ENCODE measurements around the gene LENG9.

GRCh38 chr19:54421521-54421920, 42.1 kb downstream of the LENG9 start:
- TF ChIP-seq CTCF (IDR thresholded peaks at IDR 0.05; ENCODE audit: poor library complexity) (no peak), EZH2phosphoT487 (IDR thresholded peaks at IDR 0.05; ENCODE audit: low read depth, severe bottlenecking, unreplicated experiment) (no peak), EZH2 (IDR thresholded peaks at IDR 0.05; ENCODE audit: borderline replicate concordance) (no peak)

Measured in hepatocyte (in vitro differentiated cells).